Measurements from ENCODE around the gene C17orf67.

GRCh38 chr17:56822725-56823124 lies 11.0 kb downstream of the C17orf67 start:
- TF ChIP-seq CTCF (IDR thresholded peaks at IDR 0.05): no peak
- TF ChIP-seq POLR2A (IDR thresholded peaks at IDR 0.05): no peak
